ENCODE data around the gene L3MBTL4.

Gene L3MBTL4

GRCh38 chr18:5982332-5982731 lies 432.4 kb downstream of the L3MBTL4 start:
- ChIA-PET POLR2A (no interaction called here), CTCF (interaction anchor here (1.1 to 2.2 kb wide), 5 partner anchors 9 to 54 kb away, joined by 3 to 6 read pairs (median 3); no protein-coding TSS in a partner anchor)
- no peak for TF ChIP-seq CTCF (IDR thresholded peaks at IDR 0.05; ENCODE audit: control extremely low read depth, extremely low read depth, low read depth, missing control alignments)
- no peak for DNase-seq (ENCODE audit: extremely low spot score)

- TF ChIP-seq CTCF (IDR thresholded peaks at IDR 0.05; ENCODE audit: control extremely low read depth, extremely low read depth, low read depth, missing control alignments), result no peak
- DNase-seq (ENCODE audit: extremely low spot score), result no peak
- ChIA-PET CTCF (interaction anchor here (1.4 to 2.2 kb wide), 2 partner anchors 21 to 52 kb away, joined by 3 to 6 read pairs; no protein-coding TSS in a partner anchor), POLR2A (no interaction called here)
Observed at GRCh38 chr18:5980721-5981120, 434.0 kb downstream of the L3MBTL4 start.

GRCh38 chr18:5979971-5980457 lies 434.7 kb downstream of the L3MBTL4 start:
- DNase-seq (ENCODE audit: extremely low spot score), result peak; percentile 61
- TF ChIP-seq CTCF (IDR thresholded peaks at IDR 0.05; ENCODE audit: control extremely low read depth, extremely low read depth, low read depth, missing control alignments), result no peak
- ChIA-PET POLR2A (no interaction called here), CTCF (interaction anchor here (0.9 to 1.5 kb wide), 2 partner anchors 16 to 29 kb away, joined by 3 to 5 read pairs; no protein-coding TSS in a partner anchor)

GRCh38 chr18:5979176-5979888 lies 435.4 kb downstream of the L3MBTL4 start:
- DNase-seq (ENCODE audit: extremely low spot score), result no peak
- POLR2A ChIA-PET, result no interaction called here
- CTCF ChIA-PET, result interaction anchor here (0.6 to 1.5 kb wide), 4 partner anchors 9 to 29 kb away, joined by 3 to 5 read pairs (median 3); no protein-coding TSS in a partner anchor

GRCh38 chr18:5977022-5977421 lies 437.7 kb downstream of the L3MBTL4 start:
- POLR2A ChIA-PET, result no interaction called here
- TF ChIP-seq CTCF (IDR thresholded peaks at IDR 0.05; ENCODE audit: control extremely low read depth, extremely low read depth, low read depth, missing control alignments), result no peak
- CTCF ChIA-PET, result no interaction called here
- DNase-seq (ENCODE audit: extremely low spot score), result no peak

More at GRCh38 chr18:5979176-5979888, 435.4 kb downstream of the L3MBTL4 start:
- no peak for TF ChIP-seq CTCF (IDR thresholded peaks at IDR 0.05; ENCODE audit: control extremely low read depth, extremely low read depth, low read depth, missing control alignments)

- CTCF ChIA-PET, result interaction anchor here (1.0 kb wide), 2 partner anchors 17 to 84 kb away, joined by 3 read pairs; no protein-coding TSS in a partner anchor
- peak; percentile 55 for DNase-seq (ENCODE audit: extremely low spot score)
- TF ChIP-seq CTCF (IDR thresholded peaks at IDR 0.05; ENCODE audit: control extremely low read depth, extremely low read depth, low read depth, missing control alignments), result peak; percentile 3
- POLR2A ChIA-PET, result interaction anchor here (0.7 kb wide), 1 partner anchor 288 kb away, joined by 3 read pairs; no protein-coding TSS in a partner anchor
Observed at GRCh38 chr18:5975111-5976002, 439.4 kb downstream of the L3MBTL4 start.
